Measurements from ENCODE around the gene MED12L.

The MED12L gene

GRCh38 chr3:151265166-151265565, 179.7 kb downstream of the MED12L start:
- TF ChIP-seq CTCF (IDR thresholded peaks at IDR 0.05; ENCODE audit: borderline replicate concordance, control extremely low read depth, extremely low read depth, insufficient read depth, missing control alignments) = no peak
- DNase-seq (ENCODE audit: low spot score) = no peak
- in situ Hi-C loops (cut with MboI; ENCODE audit: low sequenced_read_pairs, unreplicated experiment) = no loop called here

- TF ChIP-seq CTCF (IDR thresholded peaks at IDR 0.05; ENCODE audit: borderline replicate concordance, control extremely low read depth, extremely low read depth, insufficient read depth, missing control alignments) = no peak
- in situ Hi-C loops (cut with MboI; ENCODE audit: low sequenced_read_pairs, unreplicated experiment) = no loop called here
- DNase-seq (ENCODE audit: low spot score) = no peak
These were observed 180.4 kb downstream of the MED12L start for GRCh38 chr3:151265866-151266265.

GRCh38 chr3:151267066-151267465, 181.6 kb downstream of the MED12L start:
- in situ Hi-C loops (cut with MboI; ENCODE audit: low sequenced_read_pairs, unreplicated experiment) = no loop called here
- no peak for TF ChIP-seq CTCF (IDR thresholded peaks at IDR 0.05; ENCODE audit: borderline replicate concordance, control extremely low read depth, extremely low read depth, insufficient read depth, missing control alignments)
- DNase-seq (ENCODE audit: low spot score) = no peak

GRCh38 chr3:151268267-151269235, 183.1 kb downstream of the MED12L start:
- in situ Hi-C loops (cut with MboI; ENCODE audit: low sequenced_read_pairs, unreplicated experiment) = no loop called here
- DNase-seq (ENCODE audit: low spot score) = no peak
- TF ChIP-seq CTCF (IDR thresholded peaks at IDR 0.05; ENCODE audit: borderline replicate concordance, control extremely low read depth, extremely low read depth, insufficient read depth, missing control alignments) = no peak

- in situ Hi-C loops (cut with MboI; ENCODE audit: low sequenced_read_pairs, unreplicated experiment) = no loop called here
- DNase-seq (ENCODE audit: low spot score) = no peak
These were observed 184.2 kb downstream of the MED12L start for GRCh38 chr3:151269631-151270030.

GRCh38 chr3:151275091-151275490, 189.6 kb downstream of the MED12L start:
- in situ Hi-C loops (cut with MboI; ENCODE audit: low sequenced_read_pairs, unreplicated experiment) = no loop called here
- no peak for DNase-seq (ENCODE audit: low spot score)
- TF ChIP-seq CTCF (IDR thresholded peaks at IDR 0.05; ENCODE audit: borderline replicate concordance, control extremely low read depth, extremely low read depth, insufficient read depth, missing control alignments) = no peak

More at GRCh38 chr3:151269631-151270030, 184.2 kb downstream of the MED12L start:
- TF ChIP-seq CTCF (IDR thresholded peaks at IDR 0.05; ENCODE audit: borderline replicate concordance, control extremely low read depth, extremely low read depth, insufficient read depth, missing control alignments) = no peak
